GM06990 (cell line): ENCODE data around the gene STRIP2.

Experiments used
- DNase-seq: peaks from one replicate; pipeline ENCODE4 v3.0.0-alpha.2; 2011; ENCODE audit not compliant: insufficient read length; ENCODE audit errors: extremely low read depth
- H3K27me3 ChIP-seq: replicated peaks from 2 replicates; pipeline ENCODE4 v1.6.0; 2011; ENCODE audit warnings: low read length; ENCODE audit not compliant: control insufficient read depth, insufficient read depth
- H3K36me3 ChIP-seq: 2 replicates; pipeline ENCODE4 v1.5.1; 2011; ENCODE audit warnings: low read length; ENCODE audit not compliant: control insufficient read depth, insufficient read depth
- H3K4me3 ChIP-seq: replicated peaks from 2 replicates; pipeline ENCODE4 v1.5.1; 2011; ENCODE audit warnings: low read depth, mild to moderate bottlenecking, control low read depth, low read length
- CTCF ChIP-seq: IDR thresholded peaks from 2 replicates; pipeline ENCODE4 v1.5.1; 2011; ENCODE audit warnings: low read length, control low read depth, mild to moderate bottlenecking, inconsistent platforms; ENCODE audit not compliant: insufficient read depth, poor library complexity, severe bottlenecking

The STRIP2 gene

GRCh38 chr7:129535896-129536295, 101.7 kb downstream of the STRIP2 start:
- no peak for DNase-seq
- Histone ChIP-seq H3K36me3 (no peaks in the 10 kb centered on the region), H3K27me3 (no peaks in the 10 kb centered on the region), H3K4me3 (no peak overlapping the region)
- no peak for TF ChIP-seq CTCF

- Histone ChIP-seq H3K27me3 (no peaks in the 10 kb centered on the region), H3K4me3 (no peak overlapping the region), H3K36me3 (no peaks in the 10 kb centered on the region)
- TF ChIP-seq CTCF = no peak
- DNase-seq = no peak
Measured at GRCh38 chr7:129536323-129536722, 102.1 kb downstream of the STRIP2 start.
